Osteoblast (primary cell): ENCODE measurements around the gene RARB. TPM values are rescaled to one million over a fixed set of nuclear protein-coding genes. Genes with fewer than 3 reads are reported as not detected.

ENCODE experiments used
- DNase-seq: peaks from one replicate; pipeline ENCODE4 v3.0.0; 2011; ENCODE audit warnings: low spot score, mixed read lengths; ENCODE audit not compliant: insufficient read length; ENCODE audit errors: missing footprints
- H2AFZ ChIP-seq: 2 replicates; pipeline ENCODE4 v1.6.0; 2011; ENCODE audit warnings: mild to moderate bottlenecking, low read length
- H3K27ac ChIP-seq: 2 replicates; pipeline ENCODE4 v1.5.1; 2011; ENCODE audit warnings: mild to moderate bottlenecking, low read depth, low read length, moderate library complexity
- H3K27me3 ChIP-seq: 2 replicates; pipeline ENCODE4 v1.6.0; 2012; ENCODE audit warnings: mild to moderate bottlenecking, control low read depth, inconsistent platforms, low read length, moderate library complexity; ENCODE audit not compliant: insufficient read depth
- H3K36me3 ChIP-seq: 2 replicates; pipeline ENCODE4 v1.5.1; 2011; ENCODE audit warnings: mild to moderate bottlenecking, low read length, control low read depth, moderate library complexity; ENCODE audit not compliant: insufficient read depth
- H3K4me1 ChIP-seq: 2 replicates; pipeline ENCODE4 v1.5.1; 2011; ENCODE audit warnings: mild to moderate bottlenecking, low read length, control low read depth, moderate library complexity; ENCODE audit not compliant: insufficient read depth
- H3K4me2 ChIP-seq: 2 replicates; pipeline ENCODE4 v1.6.0; 2011; ENCODE audit warnings: mild to moderate bottlenecking, low read length; ENCODE audit not compliant: insufficient read depth
- H3K4me3 ChIP-seq: fragments of 200-600 bp; sonication (generic); 3 replicates; pipeline ENCODE4 v1.5.1; 2012; ENCODE audit warnings: mild to moderate bottlenecking, low read length, inconsistent platforms; ENCODE audit not compliant: insufficient read depth
- H3K79me2 ChIP-seq: 2 replicates; pipeline ENCODE4 v1.6.0; 2012; ENCODE audit warnings: mild to moderate bottlenecking, low read length, control low read depth, inconsistent platforms; ENCODE audit not compliant: insufficient read depth
- H3K9me3 ChIP-seq: 2 replicates; pipeline ENCODE4 v1.5.1; 2011; ENCODE audit warnings: low read depth, low read length, control low read depth
- H4K20me1 ChIP-seq: 2 replicates; pipeline ENCODE4 v1.6.0; 2012; ENCODE audit warnings: mild to moderate bottlenecking, low read length, control low read depth; ENCODE audit not compliant: insufficient read depth
- CTCF ChIP-seq: IDR thresholded peaks from 2 replicates; pipeline ENCODE4 v1.5.1; 2011; ENCODE audit warnings: mild to moderate bottlenecking, low read depth, low read length, moderate library complexity; ENCODE audit errors: extremely low read depth
- small RNA-seq: library from RNA; depleted of rRNA; stranded (forward); fragments of <200 nt; gene quantifications from one replicate; pipeline ENCODE3, GENCODE V24; 2012
- total RNA-seq: library from RNA; depleted of rRNA; stranded (reverse); fragments of >200 nt; gene quantifications from 2 replicates; pipeline ENCODE4 v1.2.3, GENCODE V29; 2012

The RARB gene
- total RNA-seq, 1 donor: 7.6 TPM

DNA sequence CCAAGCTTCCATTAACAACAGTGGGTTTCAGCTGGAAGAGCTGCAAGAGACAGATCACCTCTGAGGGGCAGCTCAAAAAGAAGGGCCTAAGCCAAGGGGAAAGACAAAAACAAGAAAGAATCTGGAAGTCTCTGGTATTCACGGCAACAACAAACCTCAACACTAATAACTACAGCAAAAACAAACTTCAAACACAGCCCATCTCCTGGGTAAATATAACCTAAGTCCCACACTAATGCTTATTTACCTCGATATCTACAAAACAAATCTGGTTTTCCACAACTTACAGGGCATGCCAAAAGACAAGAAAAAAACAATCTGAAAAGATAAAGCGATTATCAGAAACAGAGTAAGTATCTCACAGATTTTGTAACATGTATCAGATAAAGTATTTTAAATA is 207.0 kb downstream of the RARB start:
- Histone ChIP-seq H3K4me3 (no peak overlapping the region), H3K9me3 (no peaks in the 10 kb centered on the region), H3K36me3 (peaks cover 30% of the 10 kb centered on the region), H3K4me2 (no peak overlapping the region), H4K20me1 (no peaks in the 10 kb centered on the region), H3K79me2 (no peaks in the 10 kb centered on the region), H2AFZ (no peak overlapping the region), H3K27me3 (no peaks in the 10 kb centered on the region), H3K27ac (no peak overlapping the region), H3K4me1 (no peaks in the 10 kb centered on the region)
- no peak for DNase-seq
- no peak for TF ChIP-seq CTCF

Small RNAs within 50 kb of the gene (small RNA-seq; reads per million reads assigned to genes)
- not detected for gene RF01161
- not detected for gene RF02271

Other genes with a start within 250 kb of the RARB start
- 66.6 and 71.7 TPM in 2 replicates for gene TOP2B, start 236.6 kb downstream of the RARB start, total RNA-seq